ENCODE data around the gene COL24A1. TPM values are rescaled to one million over a fixed set of nuclear protein-coding genes. Genes with fewer than 3 reads are reported as not detected.
A peak's percentile ranks its signal among the peaks of the same experiment; 100 is the strongest.

COL24A1 gene
- total and polyA plus RNA-seq, 2 donors (not counting 1 experiment from before 2014, with no cell fraction given) = not detected

DNA sequence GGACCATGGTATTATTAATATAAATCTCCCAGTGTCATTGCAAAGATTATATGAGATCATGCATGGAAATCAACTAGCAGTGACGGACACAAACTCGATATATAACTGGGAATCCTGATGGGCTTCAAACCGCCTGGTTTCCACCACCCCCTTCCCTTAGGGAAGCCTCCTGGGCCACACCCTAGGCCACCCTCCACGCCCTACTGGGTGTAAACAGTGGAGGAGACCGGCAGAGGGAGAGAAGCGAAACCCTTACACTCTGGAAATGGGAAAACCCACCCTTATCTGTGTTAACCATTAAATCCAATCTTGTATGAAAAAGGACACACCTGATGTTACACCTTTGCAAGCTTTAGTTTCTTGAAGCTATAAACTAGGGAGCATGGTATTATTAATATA, 447.7 kb downstream of the COL24A1 start:
- peak overlapping the region in 4 of 5 experiments; percentile 86 to 99 (median 92) for H3K4me3 ChIP-seq (ENCODE audit: control extremely low read depth in 1 of 5, extremely low read depth in 1 of 5, insufficient read depth in 1 of 5, low read depth in 2 of 5, low read length in 4 of 5)
- DNase-seq = no peak
- Mint-ChIP-seq H3K9me3 (ENCODE audit: insufficient read depth) (no peaks in the 10 kb centered on the region), H3K27ac (no peak overlapping the region), H3K27me3 (peaks cover 5% of the 10 kb centered on the region), H3K4me3 (no peak overlapping the region), H3K4me1 (peaks cover 12% of the 10 kb centered on the region)
- ChIA-PET POLR2A (interaction anchor here (1.0 kb wide), 2 partner anchors 432 to 996 kb away, joined by 3 to 4 read pairs; partner anchors contain the start of genes BCL10 and SH3GLB1), CTCF (interaction anchor here (0.9 to 1.3 kb wide), 4 partner anchors 9 to 764 kb away, joined by 3 to 4 read pairs (median 4); no protein-coding TSS in a partner anchor)
- intact Hi-C loops (cut with micrococcal nuclease) = loop anchor here (2.0 to 10.0 kb wide), 6 partner anchors 432 to 1017 kb away; partner anchors contain the start of genes BCL10, C1orf52, SSX2IP and SYDE2
- peak overlapping the region; percentile 81 for H3K4me2 ChIP-seq (replicated peaks; ENCODE audit: low read depth, low read length, poor library complexity, severe bottlenecking)
- 80% methylated on average over 1 of the region's 6 CpGs for WGBS (ENCODE audit: insufficient coverage)
- H3K27me3 ChIP-seq (replicated peaks in 1 of 4; ENCODE audit: control extremely low read depth in 1 of 4, control insufficient read depth in 3 of 4, insufficient read depth in 4 of 4, low read length in 3 of 4) = peaks cover 0 to 3% (median under 1%) of the 10 kb centered on the region in 4 experiments
- no peak for ATAC-seq (ENCODE audit: low read depth)
- H3K36me3 ChIP-seq (replicated peaks in 1 of 2; ENCODE audit: control extremely low read depth in 1 of 2, control insufficient read depth in 1 of 2, extremely low read depth in 1 of 2, insufficient read depth in 2 of 2, low read length in 1 of 2) = peaks cover 0 to 15% of the 10 kb centered on the region in 2 experiments
- H3K27ac ChIP-seq (ENCODE audit: low read length in 2 of 2) = peak overlapping the region; percentile 73
- no peaks in the 10 kb centered on the region for H4K20me1 ChIP-seq (ENCODE audit: control insufficient read depth, insufficient read depth, low read length, poor library complexity, severe bottlenecking)
- H3K4me1 ChIP-seq (ENCODE audit: control insufficient read depth in 2 of 2, insufficient read depth in 2 of 2, low read length in 2 of 2) = peaks cover 16 to 22% of the 10 kb centered on the region in 2 donors
- H3K79me2 ChIP-seq (ENCODE audit: control insufficient read depth, insufficient read depth, low read length) = peaks cover 36% of the 10 kb centered on the region
- peak overlapping the region; percentile 89 for H3K9ac ChIP-seq (ENCODE audit: low read length)
- peaks cover 0 to 3% (median 0%) of the 10 kb centered on the region in 3 donors for H3K9me3 ChIP-seq (ENCODE audit: control extremely low read depth in 1 of 3, control insufficient read depth in 2 of 3, insufficient read depth in 1 of 3, low read length in 2 of 3)
- H2AFZ ChIP-seq (ENCODE audit: insufficient read depth, low read depth, low read length, poor library complexity, severe bottlenecking) = peak overlapping the region; percentile 98
- no peak for TF ChIP-seq CTCF (IDR thresholded peaks at IDR 0.05)
- TF ChIP-seq EZH2 (IDR thresholded peaks at IDR 0.05; ENCODE audit: borderline replicate concordance, insufficient read depth, low read depth, low read length, poor library complexity, severe bottlenecking) = no peak
